ENCODE data around the gene RAP2B.

Gene RAP2B

GRCh38 chr3:153158189-153158588 is 3.8 kb upstream of the RAP2B start:
- Histone ChIP-seq H3K27me3 (replicated peaks; ENCODE audit: control insufficient read depth, insufficient read depth, low read length) (no peaks in the 10 kb centered on the region), H3K4me3 (replicated peaks; ENCODE audit: low read depth, low read length) (no peak overlapping the region), H3K36me3 (ENCODE audit: control insufficient read depth, insufficient read depth, low read length) (no peaks in the 10 kb centered on the region)
- no peak for TF ChIP-seq CTCF (IDR thresholded peaks at IDR 0.05; ENCODE audit: insufficient read depth, low read length, poor library complexity, severe bottlenecking)
- no peak for DNase-seq (ENCODE audit: extremely low read depth, insufficient read length)

- no peaks in the 10 kb centered on the region for H3K36me3 ChIP-seq (ENCODE audit: control insufficient read depth, insufficient read depth, low read length)
- TF ChIP-seq CTCF (IDR thresholded peaks at IDR 0.05; ENCODE audit: insufficient read depth, low read length, poor library complexity, severe bottlenecking), result no peak
- no peak for DNase-seq (ENCODE audit: extremely low read depth, insufficient read length)
- no peak overlapping the region for H3K4me3 ChIP-seq (replicated peaks; ENCODE audit: low read depth, low read length)
- no peaks in the 10 kb centered on the region for H3K27me3 ChIP-seq (replicated peaks; ENCODE audit: control insufficient read depth, insufficient read depth, low read length)
Measured at GRCh38 chr3:153158961-153159735, 2.9 kb upstream of the RAP2B start.

DNA sequence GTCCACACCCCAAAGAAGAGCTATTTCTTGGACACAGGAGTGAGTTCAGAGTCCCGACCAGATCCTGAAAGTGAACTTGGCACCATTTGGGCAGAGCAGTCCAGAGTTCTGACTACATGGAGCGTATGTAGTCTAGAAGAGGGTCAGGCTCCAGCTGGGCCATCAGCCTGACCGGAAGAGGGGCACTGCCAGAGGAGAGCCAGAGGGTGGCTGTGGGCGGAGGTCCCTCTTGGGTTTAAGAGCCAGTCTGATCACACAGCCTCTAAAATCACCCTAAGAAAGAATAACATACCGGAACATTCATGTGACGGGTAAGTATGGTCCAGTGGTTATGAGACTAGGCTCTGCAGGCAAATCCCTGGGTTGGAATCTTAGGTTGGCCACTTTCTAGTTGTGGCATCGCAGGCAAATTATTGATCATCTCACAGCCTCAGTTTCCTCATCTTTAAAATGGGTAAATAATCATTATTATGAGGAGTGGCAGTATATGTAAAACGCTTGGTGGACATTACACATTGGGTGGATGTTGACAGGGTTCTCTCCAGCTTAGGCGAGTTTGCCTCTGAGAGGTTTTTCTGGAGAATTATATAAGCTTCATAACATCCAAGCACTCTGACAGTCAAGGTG is 2.1 kb upstream of the RAP2B start:
- DNase-seq (ENCODE audit: extremely low read depth, insufficient read length), result no peak
- no peaks in the 10 kb centered on the region for H3K27me3 ChIP-seq (replicated peaks; ENCODE audit: control insufficient read depth, insufficient read depth, low read length)
- no peaks in the 10 kb centered on the region for H3K36me3 ChIP-seq (ENCODE audit: control insufficient read depth, insufficient read depth, low read length)
- H3K4me3 ChIP-seq (replicated peaks; ENCODE audit: low read depth, low read length), result peak overlapping the region; percentile 70
- TF ChIP-seq CTCF (IDR thresholded peaks at IDR 0.05; ENCODE audit: insufficient read depth, low read length, poor library complexity, severe bottlenecking), result no peak

DNA sequence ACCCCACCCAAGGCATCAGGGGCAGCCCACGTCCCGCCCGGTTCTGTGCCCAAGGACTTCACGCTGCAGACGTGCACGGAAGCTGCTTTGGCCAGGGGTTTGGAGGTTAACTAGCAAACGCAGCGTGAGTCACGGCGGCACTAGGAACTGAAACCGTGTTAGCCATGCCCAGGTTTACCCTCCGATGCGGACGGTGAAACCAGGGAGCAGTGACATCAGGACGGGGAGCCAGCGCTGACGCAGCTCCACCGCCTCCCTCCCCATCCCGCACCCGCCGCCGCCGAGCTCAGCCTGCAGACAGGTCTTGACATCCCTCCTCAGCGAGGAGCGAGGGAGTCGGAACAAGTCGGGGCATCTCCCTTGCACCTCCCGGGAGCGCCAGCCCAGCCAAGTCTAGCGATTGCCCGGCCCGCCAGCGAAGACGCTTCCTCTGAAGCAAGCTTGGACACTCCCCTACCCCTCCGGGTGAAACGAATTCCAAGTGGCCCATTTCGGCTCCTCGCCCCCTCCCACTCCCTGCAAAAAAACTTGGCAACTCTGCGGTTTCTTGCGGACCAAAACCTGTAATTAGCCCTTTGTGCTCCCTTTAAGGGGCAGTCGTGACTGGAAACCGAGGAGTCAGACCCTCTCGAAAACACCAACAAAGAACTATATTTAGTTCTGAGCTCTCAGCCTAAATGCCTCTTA is 1.4 kb upstream of the RAP2B start:
- TF ChIP-seq CTCF (IDR thresholded peaks at IDR 0.05; ENCODE audit: insufficient read depth, low read length, poor library complexity, severe bottlenecking), result no peak
- Histone ChIP-seq H3K4me3 (replicated peaks; ENCODE audit: low read depth, low read length) (peak overlapping the region; percentile 70), H3K36me3 (ENCODE audit: control insufficient read depth, insufficient read depth, low read length) (no peaks in the 10 kb centered on the region), H3K27me3 (replicated peaks; ENCODE audit: control insufficient read depth, insufficient read depth, low read length) (no peaks in the 10 kb centered on the region)
- DNase-seq (ENCODE audit: extremely low read depth, insufficient read length), result peak; percentile 86

GRCh38 chr3:153161138-153161713 is 800 bp upstream of the RAP2B start:
- DNase-seq (ENCODE audit: extremely low read depth, insufficient read length), result peak; percentile 90
- TF ChIP-seq CTCF (IDR thresholded peaks at IDR 0.05; ENCODE audit: insufficient read depth, low read length, poor library complexity, severe bottlenecking), result no peak
- Histone ChIP-seq H3K36me3 (ENCODE audit: control insufficient read depth, insufficient read depth, low read length) (no peaks in the 10 kb centered on the region), H3K27me3 (replicated peaks; ENCODE audit: control insufficient read depth, insufficient read depth, low read length) (no peaks in the 10 kb centered on the region), H3K4me3 (replicated peaks; ENCODE audit: low read depth, low read length) (peak overlapping the region; percentile 93)

Data from GM06990 (cell line).